ENCODE measurements around the gene BMAL1. TPM values are rescaled to one million over a fixed set of nuclear protein-coding genes. Genes with fewer than 3 reads are reported as not detected.

Gene BMAL1
- total and polyA plus RNA-seq, 2 donors (not counting 3 experiments of a cell fraction or from before 2014, with no cell fraction given), result 5.8 to 10.1 TPM

DNA sequence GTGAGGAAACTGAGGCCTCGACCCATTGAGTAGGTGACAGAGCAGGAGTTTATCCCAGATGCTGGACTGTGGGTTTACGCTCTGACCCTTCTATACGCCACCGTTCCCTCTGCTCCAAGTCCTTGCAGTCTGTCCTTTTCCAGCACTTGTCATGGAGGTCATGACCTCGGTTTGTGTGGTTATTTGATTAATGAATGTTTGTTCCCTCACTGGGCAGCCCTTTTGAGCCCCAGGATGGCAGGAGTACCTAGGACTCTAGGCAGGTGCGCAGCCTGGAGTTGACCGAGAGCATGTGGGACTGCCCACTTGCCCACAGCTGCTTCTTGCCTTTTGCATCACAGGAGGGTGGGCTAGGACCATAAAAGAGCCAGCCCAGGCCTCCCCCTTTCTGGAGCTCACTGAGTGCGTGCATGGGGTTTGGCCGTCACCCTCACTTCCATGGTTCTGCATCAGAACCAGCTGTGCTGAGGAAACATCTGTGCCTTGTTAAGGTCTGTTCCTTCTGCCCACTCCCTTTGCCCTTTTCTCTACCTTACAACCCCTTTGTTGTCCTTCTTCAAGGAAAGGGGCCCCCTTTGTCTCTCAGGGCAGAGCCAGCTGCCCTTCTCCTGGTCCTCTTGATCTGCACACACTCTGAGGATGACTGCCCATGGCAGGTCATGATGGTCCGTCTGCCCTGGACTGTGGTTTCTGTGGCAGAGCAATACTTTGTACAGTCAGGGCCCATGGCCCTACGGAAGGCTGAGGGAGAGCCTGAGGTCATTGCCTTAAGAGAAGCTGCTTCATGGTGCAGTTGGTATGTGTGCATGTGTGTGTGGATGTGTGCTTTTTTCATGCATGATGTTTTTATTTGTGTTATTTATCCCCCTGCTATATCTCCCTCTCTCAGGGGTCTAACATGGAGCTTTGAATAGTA lies 38.2 kb downstream of the BMAL1 start:
- no peaks in the 10 kb centered on the region for H3K79me2 ChIP-seq (ENCODE audit: control insufficient read depth, insufficient read depth, low read length)
- dilution Hi-C loops (cut with MboI; ENCODE audit: extremely low pct_ligation_motif_present, low sequenced_read_pairs) (no loop called here), intact Hi-C loops (cut with micrococcal nuclease) (no loop called here)
- no peak overlapping the region for H3K9ac ChIP-seq (replicated peaks; ENCODE audit: extremely low read depth, insufficient read depth, low read length)
- no peaks in the 10 kb centered on the region for H3K4me1 ChIP-seq (ENCODE audit: control insufficient read depth, extremely low read depth, insufficient read depth, low read length)
- H2AFZ ChIP-seq (ENCODE audit: low read depth, low read length), result no peak overlapping the region
- no peak overlapping the region for H3K4me2 ChIP-seq (ENCODE audit: insufficient read depth, low read length)
- DNase-seq (ENCODE audit: low read depth, low spot score) (no peak), FAIRE-seq (no peak)
- no peaks in the 10 kb centered on the region for H3K36me3 ChIP-seq (ENCODE audit: control insufficient read depth in 2 of 2, extremely low read depth in 1 of 2, insufficient read depth in 2 of 2, low read length in 2 of 2)
- CTCF ChIA-PET, result interaction anchor here (0.9 to 1.3 kb wide), 4 partner anchors 10 to 39 kb away, joined by 3 to 6 read pairs (median 4); no protein-coding TSS in a partner anchor
- no peak for TF ChIP-seq CTCF (IDR thresholded peaks at IDR 0.05; ENCODE audit: extremely low read depth in 1 of 2, insufficient read depth in 1 of 2, low read depth in 1 of 2, low read length in 2 of 2)
- no peak for TF ChIP-seq POLR2A (IDR thresholded peaks at IDR 0.05; ENCODE audit: low read depth, low read length)
- TF ChIP-seq FOS (IDR thresholded peaks at IDR 0.05; ENCODE audit: borderline replicate concordance, insufficient read depth, low read length), result no peak
- no peak for TF ChIP-seq GATA2 (IDR thresholded peaks at IDR 0.05; ENCODE audit: insufficient read depth, insufficient read length, low read depth, low read length)
- no peak for TF ChIP-seq MAX (IDR thresholded peaks at IDR 0.05; ENCODE audit: insufficient read depth, insufficient read length)
- no peak for TF ChIP-seq MYC (IDR thresholded peaks at IDR 0.05; ENCODE audit: low read depth, low read length)
- POLR2A ChIA-PET, result no interaction called here
- H3K9me3 ChIP-seq (replicated peaks; ENCODE audit: control insufficient read depth, insufficient read depth, low read length), result no peaks in the 10 kb centered on the region
- H3K27ac ChIP-seq (ENCODE audit: insufficient read depth, low read depth, low read length), result no peak overlapping the region
- no peak overlapping the region for H3K4me3 ChIP-seq (replicated peaks in 1 of 3; ENCODE audit: insufficient read depth in 1 of 3, low read depth in 1 of 3, low read length in 3 of 3)
- no TSS peak for BruUV-seq (replicated peaks)
- H3K27me3 ChIP-seq (ENCODE audit: control insufficient read depth in 2 of 2, insufficient read depth in 2 of 2, low read length in 2 of 2), result no peaks in the 10 kb centered on the region
- H4K20me1 ChIP-seq (replicated peaks; ENCODE audit: control insufficient read depth, extremely low read depth, insufficient read depth, low read length), result no peaks in the 10 kb centered on the region
- H3K9me1 ChIP-seq (replicated peaks; ENCODE audit: control insufficient read depth, extremely low read depth, insufficient read depth, low read length), result no peaks in the 10 kb centered on the region
